ENCODE measurements around the gene TFAP2B.

Gene TFAP2B

GRCh38 chr6:50848989-50849795 is 30.5 kb downstream of the TFAP2B start:
- TF ChIP-seq GATA2 (IDR thresholded peaks at IDR 0.05; ENCODE audit: low read depth, low read length) (no peak), GATA3 (IDR thresholded peaks at IDR 0.05; ENCODE audit: low read depth, low read length) (no peak)

DNA sequence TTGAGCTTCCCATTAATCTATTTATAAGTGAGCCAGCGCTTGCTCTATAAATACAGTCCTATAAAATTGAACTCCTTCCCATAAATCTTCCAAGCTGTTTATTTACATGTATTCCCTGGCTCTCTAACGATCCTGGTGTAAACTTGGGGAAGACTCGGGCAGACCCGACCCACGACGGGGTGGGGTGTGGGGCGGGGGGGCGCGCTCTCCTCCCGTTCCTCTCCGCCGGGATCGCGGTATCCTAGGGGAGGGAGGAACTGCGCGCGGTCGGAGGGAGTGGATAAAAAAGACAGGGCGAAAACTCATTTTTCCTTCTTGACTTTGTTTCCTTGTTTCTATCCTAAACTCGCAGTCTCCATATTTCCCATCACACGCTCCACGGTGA is 31.1 kb downstream of the TFAP2B start:
- TF ChIP-seq GATA3 (IDR thresholded peaks at IDR 0.05; ENCODE audit: low read depth, low read length) = no peak
- TF ChIP-seq GATA2 (IDR thresholded peaks at IDR 0.05; ENCODE audit: low read depth, low read length) = no peak

DNA sequence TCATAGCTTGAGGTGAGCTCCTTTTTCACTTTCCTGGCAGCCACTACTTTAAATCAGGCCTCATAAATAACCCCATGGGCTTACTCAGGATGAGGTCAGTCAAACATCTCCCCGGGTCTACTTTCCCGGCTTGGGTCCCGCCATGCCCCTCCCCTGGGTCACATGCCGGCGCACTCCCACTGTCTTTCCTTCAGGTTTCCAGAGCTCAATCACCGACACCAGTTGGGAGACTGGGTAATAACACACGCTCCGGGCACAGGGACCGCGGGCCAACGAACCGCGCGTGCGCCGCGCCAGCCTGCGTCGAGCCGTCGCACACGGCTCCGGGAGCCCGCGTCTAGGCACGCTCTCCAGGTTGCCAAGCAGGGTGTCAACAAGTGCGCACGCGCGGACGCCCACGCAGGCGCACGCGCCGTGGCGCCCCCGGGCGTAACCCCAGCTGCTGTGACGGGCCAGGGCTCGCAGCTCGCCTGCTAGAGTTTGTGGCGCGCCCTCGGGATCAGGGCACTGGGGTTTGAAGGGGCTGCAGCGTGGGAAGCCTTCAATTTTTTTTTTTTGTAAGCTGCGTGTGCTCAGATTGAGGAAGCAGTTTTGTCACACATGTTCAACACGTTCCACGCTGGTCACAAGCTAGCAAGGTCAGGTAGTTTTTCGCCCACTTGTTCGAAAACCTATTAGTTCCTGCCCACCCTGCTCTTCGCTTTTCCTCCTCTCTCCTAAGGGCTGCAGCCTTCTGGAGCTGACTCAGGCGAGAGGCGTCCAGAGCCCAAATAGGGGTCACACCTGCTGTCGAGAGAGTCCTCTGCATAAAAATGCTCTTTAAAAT is 31.8 kb downstream of the TFAP2B start:
- TF ChIP-seq GATA2 (IDR thresholded peaks at IDR 0.05; ENCODE audit: low read depth, low read length) (no peak), GATA3 (IDR thresholded peaks at IDR 0.05; ENCODE audit: low read depth, low read length) (no peak)

DNA sequence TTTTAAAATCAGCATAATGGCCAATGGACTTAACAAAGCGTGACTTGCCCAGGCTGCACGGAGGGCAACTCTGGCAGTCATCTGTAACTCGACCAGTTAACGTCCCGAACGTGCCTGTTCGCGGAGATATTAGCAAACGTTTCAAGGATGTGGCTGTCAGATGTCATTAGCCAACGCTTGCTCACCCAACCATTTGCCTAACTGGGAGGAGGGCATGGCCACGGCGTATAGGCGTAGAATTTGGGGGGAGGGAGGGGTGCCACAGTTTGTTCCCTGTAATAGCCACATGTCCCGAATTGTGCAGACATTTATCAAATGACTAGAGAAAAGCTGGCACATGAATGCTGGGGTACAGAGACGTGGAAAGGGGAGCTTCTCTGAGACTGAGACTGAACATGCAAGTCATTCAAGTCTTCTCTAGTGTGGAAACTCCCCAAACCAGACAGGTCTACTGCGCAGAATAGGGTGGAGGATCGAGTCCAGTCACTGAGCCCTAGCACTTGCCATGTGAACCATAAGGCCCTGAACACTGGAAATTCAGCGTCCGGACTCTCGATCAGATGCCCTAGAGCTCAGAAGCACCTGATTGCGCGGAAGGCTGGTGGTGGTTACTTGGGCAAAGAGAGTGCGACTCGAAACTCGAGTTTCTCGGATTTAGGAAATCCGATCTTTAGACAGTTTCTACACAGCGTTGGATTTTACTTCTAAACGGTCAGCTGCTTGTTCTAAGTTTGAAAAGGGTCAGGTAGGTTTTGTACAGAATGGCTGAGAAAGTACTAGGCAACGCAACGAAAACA is 32.6 kb downstream of the TFAP2B start:
- no peak for TF ChIP-seq GATA2 (IDR thresholded peaks at IDR 0.05; ENCODE audit: low read depth, low read length)
- no peak for TF ChIP-seq GATA3 (IDR thresholded peaks at IDR 0.05; ENCODE audit: low read depth, low read length)

GRCh38 chr6:50853939-50854338 is 35.3 kb downstream of the TFAP2B start:
- TF ChIP-seq GATA2 (IDR thresholded peaks at IDR 0.05; ENCODE audit: low read depth, low read length) (no peak), GATA3 (IDR thresholded peaks at IDR 0.05; ENCODE audit: low read depth, low read length) (no peak)

DNA sequence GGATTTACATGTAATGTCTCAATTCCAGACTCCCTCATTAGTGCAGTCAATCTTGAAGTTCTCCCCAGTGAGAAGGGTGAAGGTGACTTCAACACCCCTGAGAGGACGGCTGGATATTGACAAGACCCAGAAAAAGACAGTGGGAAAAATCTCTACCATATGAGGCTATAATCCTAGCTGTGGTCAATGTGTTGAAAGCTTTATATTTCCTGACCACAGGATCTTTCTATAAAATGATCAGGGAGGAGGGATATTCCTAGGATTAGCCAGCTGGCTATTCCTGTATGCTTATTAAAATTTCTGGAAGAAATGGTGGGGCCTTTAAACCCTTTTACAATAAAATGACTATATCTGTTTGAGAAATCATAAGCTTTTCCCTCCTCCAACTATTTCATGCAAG is 43.0 kb downstream of the TFAP2B start:
- no peak for TF ChIP-seq GATA2 (IDR thresholded peaks at IDR 0.05; ENCODE audit: low read depth, low read length)
- no peak for TF ChIP-seq GATA3 (IDR thresholded peaks at IDR 0.05; ENCODE audit: low read depth, low read length)

DNA sequence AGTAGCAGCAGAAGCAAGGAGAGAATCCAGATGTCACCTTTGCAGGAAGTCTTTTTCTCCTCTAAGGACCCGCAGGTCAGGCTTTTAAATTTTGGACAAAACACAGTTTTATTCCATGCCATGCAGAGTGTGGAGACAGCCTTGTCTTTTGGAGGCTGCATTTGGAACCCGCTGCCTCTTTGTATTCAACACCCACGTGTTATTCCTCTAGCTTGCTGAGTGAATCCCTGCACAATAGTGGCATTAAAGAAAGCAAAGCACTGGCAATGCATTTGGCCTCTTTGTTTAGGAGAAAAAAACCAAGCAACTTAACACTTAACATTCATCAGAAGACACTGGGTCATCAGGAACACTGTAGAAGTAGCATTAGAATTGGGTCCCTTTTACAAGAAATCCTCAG is 43.5 kb downstream of the TFAP2B start:
- TF ChIP-seq GATA3 (IDR thresholded peaks at IDR 0.05; ENCODE audit: low read depth, low read length) = no peak
- TF ChIP-seq GATA2 (IDR thresholded peaks at IDR 0.05; ENCODE audit: low read depth, low read length) = no peak

DNA sequence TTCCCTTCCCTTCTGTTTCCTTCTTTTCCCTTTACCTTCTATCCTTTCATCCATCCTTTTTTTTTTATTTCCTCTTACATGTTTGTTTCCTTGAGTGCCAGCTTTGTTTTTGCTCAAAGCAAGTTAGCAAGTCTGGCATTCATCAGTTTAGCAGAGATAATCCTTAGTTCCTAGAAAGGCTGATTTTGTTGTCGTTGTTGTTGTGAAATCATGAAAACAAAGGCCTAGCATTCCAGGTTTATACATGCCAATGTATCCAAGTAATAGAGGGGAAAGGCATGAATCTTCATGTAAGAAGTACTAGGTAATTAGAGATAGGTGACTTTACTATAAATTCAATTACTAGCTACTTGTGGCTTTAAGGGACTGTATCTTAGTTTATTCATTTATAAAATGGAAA is 45.9 kb downstream of the TFAP2B start:
- no peak for TF ChIP-seq GATA2 (IDR thresholded peaks at IDR 0.05; ENCODE audit: low read depth, low read length)
- no peak for TF ChIP-seq GATA3 (IDR thresholded peaks at IDR 0.05; ENCODE audit: low read depth, low read length)

DNA sequence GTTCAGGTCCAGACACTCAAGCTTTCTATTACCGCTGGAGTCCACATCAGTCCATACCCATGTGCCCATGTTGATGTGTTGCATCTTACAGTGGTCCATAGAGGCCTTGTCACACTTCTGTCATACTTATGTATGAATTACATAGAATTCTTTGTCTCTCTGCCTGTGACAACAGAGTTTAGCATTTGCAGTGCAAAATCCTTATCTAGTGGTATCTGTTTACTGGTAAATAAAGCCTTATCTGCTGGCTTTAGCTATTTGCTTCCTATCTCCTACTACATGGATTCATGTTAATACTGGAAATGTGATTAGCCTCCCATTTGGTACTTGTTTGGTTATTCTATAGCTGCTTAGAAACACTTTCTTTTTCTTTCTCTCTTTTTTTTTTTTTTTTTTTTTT is 49.8 kb downstream of the TFAP2B start:
- no peak for TF ChIP-seq GATA2 (IDR thresholded peaks at IDR 0.05; ENCODE audit: low read depth, low read length)
- TF ChIP-seq GATA3 (IDR thresholded peaks at IDR 0.05; ENCODE audit: low read depth, low read length) = no peak

DNA sequence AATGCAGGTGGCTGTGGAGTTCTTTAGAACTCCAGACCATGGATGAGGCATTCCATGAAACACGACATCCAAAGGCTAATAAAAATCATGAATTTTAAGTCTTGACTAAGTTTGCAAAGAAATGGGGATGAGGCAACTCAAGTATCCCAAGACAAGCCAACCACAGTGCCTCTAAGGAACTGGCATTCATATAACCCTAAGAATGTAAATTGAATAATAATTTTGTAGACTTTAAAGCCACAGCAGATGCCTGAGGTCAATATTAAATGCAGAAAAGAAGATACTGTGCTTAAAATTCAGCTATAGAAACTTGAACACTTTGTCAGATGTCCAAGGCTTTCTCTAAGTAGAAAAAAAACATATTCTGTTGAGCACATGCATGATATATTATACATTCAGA is 54.5 kb downstream of the TFAP2B start:
- no peak for TF ChIP-seq GATA3 (IDR thresholded peaks at IDR 0.05; ENCODE audit: low read depth, low read length)
- no peak for TF ChIP-seq GATA2 (IDR thresholded peaks at IDR 0.05; ENCODE audit: low read depth, low read length)

DNA sequence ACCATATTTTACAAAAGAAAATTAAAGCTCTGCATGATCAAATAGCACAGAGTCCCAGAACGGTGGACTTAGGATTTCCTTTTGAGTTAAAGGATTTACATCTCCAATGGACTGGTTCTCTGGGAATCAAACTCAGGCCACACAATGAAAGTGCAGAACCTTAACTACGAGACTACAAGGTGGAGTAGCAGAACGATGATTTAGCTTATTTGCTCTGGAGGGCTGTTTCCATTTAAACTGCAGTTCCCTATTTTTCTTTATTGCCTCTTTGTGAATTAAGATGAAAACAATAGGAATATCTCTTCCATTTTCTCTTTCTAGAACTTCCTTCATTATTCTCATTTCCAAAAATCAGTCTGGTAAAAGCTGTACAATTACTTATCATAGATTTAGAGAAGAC is 65.7 kb downstream of the TFAP2B start:
- no peak for TF ChIP-seq GATA3 (IDR thresholded peaks at IDR 0.05; ENCODE audit: low read depth, low read length)
- no peak for TF ChIP-seq GATA2 (IDR thresholded peaks at IDR 0.05; ENCODE audit: low read depth, low read length)

GRCh38 chr6:50887112-50887511 is 68.4 kb downstream of the TFAP2B start:
- TF ChIP-seq GATA3 (IDR thresholded peaks at IDR 0.05; ENCODE audit: low read depth, low read length) (no peak), GATA2 (IDR thresholded peaks at IDR 0.05; ENCODE audit: low read depth, low read length) (no peak)

GRCh38 chr6:50889497-50889896 is 70.8 kb downstream of the TFAP2B start:
- no peak for TF ChIP-seq GATA2 (IDR thresholded peaks at IDR 0.05; ENCODE audit: low read depth, low read length)
- no peak for TF ChIP-seq GATA3 (IDR thresholded peaks at IDR 0.05; ENCODE audit: low read depth, low read length)

DNA sequence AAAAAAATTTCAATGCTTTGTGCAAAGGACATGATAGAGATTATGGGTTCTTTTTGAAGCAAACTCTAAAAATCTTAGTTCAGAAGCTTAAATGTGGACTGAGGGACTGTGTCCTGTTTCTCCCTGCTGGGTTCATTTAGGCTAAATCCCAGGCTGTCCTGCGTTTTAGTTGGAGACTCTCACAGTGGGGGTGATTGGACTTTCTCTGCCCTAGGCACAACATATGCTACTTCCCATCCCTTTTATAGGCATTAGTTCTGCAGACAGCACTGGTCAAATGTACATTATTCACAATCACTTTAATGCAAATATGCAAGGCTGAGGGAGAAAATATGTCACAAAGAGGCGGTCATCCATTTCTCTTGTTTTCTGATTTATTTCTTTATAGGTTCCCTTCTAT is 71.3 kb downstream of the TFAP2B start:
- no peak for TF ChIP-seq GATA3 (IDR thresholded peaks at IDR 0.05; ENCODE audit: low read depth, low read length)
- TF ChIP-seq GATA2 (IDR thresholded peaks at IDR 0.05; ENCODE audit: low read depth, low read length) = no peak
